HG03159 (cell line): Measurements from ENCODE around the gene BTBD17.

ENCODE experiments used
- ATAC-seq: cut with Tn5 transposase; IDR thresholded peaks from one replicate; pipeline ENCODE4 v1.9.1; 2021; ENCODE audit warnings: mild to moderate bottlenecking, moderate library complexity; ENCODE audit not compliant: unreplicated experiment

Gene BTBD17

GRCh38 chr17:74339537-74340195, 22.0 kb downstream of the BTBD17 start:
- no peak for ATAC-seq

- no peak for ATAC-seq
These were observed 23.7 kb downstream of the BTBD17 start for GRCh38 chr17:74337834-74338500.

GRCh38 chr17:74336307-74336706, 25.4 kb downstream of the BTBD17 start:
- ATAC-seq = no peak

DNA sequence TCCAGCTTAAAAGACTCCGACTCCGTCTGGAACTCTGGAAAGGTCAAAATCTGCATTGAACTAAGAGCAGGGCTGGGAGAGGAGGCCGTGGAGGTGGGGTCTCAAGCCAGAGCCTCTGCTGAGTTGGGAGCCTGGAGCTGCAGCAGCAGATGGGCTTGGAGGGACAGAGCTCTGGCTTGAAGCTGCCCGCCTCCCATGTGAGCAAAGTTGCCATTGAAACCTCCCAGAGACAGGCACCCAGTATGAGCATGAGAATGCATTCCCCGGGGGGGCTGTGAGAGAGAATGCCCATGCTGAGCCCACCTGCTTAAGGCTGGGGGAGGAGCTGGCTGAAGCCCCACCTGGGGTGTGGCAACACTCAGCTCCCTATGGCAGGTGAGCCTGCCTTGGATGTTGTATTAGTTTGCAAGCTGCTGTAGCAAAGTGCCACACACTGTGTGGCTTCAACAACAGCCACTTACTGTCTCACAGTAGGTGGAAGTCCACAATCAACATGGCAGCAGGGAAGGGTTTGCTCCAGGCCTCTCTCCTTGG, 26.1 kb downstream of the BTBD17 start:
- no peak for ATAC-seq

- ATAC-seq = no peak
These were observed 27.2 kb downstream of the BTBD17 start for GRCh38 chr17:74334393-74335039.

- ATAC-seq = no peak
These were observed 28.8 kb downstream of the BTBD17 start for GRCh38 chr17:74332763-74333283.

GRCh38 chr17:74332017-74332650, 29.5 kb downstream of the BTBD17 start:
- no peak for ATAC-seq

- no peak for ATAC-seq
These were observed 31.2 kb downstream of the BTBD17 start for GRCh38 chr17:74330446-74330845.

GRCh38 chr17:74329378-74329777, 32.3 kb downstream of the BTBD17 start:
- ATAC-seq = no peak

DNA sequence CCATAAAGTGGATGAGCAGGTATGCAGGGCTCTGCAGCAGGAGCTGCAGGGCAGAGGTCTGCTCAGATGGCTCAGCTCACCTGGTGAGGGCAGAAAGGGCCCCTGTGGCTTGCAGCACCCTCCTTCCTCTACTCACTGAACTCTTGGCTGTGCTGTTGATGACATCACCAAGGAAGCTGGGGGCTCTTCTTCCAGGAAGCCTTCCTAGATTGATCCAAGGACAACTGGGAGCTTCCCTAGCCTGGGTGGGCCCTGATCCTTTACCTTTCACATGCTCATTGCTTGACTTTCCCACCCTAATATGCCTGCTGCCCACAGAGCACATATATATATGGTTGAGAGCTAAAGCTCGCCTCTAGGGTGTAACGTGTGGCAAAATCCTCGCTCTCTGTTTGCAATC, 33.2 kb downstream of the BTBD17 start:
- ATAC-seq = no peak

DNA sequence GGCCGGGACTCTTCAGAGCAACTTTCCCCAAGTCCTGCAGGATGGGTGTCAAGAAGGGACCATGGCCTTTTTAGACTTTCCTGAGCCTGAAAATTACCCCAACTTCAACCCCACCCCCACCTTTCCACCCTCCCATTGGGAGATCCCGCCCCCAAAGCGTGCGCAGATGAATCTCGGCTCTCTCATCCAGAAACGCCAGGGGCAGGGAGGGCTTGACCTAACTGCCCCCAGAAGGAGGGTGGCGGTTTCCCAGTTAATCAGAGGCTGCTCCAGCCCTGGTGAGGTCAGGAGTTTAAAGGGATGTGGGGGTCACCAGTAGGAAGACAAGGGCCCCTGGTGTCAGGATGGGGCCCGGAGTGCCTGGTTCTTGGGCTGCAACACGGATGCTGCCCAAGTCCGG, 35.2 kb downstream of the BTBD17 start:
- ATAC-seq = no peak

GRCh38 chr17:74325743-74326379, 35.8 kb downstream of the BTBD17 start, which contains the start of gene KIF19:
Gene KIF19, plus strand, starts transcription at chr17:74326226. Its CDS starts 124 bp downstream, at chr17:74326350.
- ATAC-seq = peak; percentile 57

DNA sequence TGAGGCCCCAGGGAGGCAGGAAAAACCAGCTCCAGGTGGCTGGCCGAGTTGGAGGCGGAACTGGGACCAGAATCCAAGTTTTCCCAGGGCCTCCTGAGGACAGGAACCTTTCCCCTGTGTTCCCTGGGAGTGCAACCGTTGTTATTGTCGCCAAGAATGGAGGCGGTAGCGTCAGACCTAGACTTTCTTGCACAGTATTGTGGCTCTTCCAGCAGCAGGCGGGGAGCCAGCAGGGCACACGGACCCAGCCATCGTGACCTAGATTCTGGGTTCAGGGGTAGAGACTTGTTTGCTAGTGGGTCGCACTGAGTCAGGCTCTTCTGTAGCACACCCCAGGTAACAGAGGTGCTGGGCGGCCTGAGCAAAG, 36.3 kb downstream of the BTBD17 start:
- no peak for ATAC-seq

DNA sequence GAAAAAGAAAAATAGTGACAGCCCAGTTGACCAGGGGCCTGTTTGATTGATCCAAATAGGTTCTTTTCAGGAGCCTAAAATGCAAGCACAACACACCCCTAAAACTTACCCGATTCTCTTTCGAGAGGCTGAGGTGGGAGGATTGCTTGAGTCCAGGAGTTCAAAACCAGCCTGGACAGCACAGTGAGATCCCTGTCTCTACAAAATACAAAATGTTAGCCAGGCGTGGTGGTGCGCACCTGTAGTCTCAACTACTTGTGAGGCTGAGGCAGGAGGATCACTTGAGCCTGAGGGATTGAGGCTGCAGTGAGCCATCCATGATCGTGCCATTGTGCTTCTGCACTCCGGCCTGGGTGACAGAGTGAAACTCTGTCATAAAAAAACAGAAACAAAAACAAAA, 37.1 kb downstream of the BTBD17 start:
- no peak for ATAC-seq

DNA sequence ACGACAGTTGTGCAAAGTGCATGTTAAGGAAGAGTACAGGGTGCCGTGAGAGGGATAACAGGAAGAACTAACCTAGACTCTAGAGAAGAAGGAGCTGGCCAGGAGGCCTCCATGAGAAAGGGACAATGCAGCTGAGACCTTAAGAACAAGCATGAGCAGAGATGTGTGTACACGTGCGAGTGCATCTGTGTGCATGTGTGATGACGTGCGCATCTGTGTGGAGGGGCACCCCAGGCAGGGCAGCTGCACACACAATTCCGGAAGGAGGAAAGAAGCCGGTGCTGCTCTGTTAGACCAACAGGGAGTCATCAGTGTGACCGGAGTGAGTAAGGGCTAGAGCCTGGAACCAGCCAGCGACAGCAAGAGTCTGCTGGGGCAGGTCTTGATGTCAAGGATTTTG, 43.3 kb downstream of the BTBD17 start:
- no peak for ATAC-seq

DNA sequence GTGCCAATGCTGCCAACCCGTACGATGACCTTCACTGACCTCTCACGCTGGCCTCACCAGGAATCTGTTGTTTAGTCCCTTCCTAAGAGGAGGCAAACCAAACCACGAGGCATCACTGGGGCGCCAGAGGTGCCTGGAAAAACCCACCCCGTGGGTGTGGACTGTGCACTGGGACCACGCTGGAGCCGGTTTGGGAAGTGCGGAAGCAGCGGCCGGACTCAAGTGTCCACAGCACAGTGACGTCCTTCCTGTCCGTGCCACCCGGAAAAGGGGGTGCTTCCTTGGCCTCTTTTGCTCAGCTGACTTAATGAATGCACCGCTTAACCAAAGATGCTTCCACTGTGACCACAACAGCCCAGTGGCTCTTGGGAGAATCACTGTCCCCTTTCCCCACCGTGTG, 44.6 kb downstream of the BTBD17 start:
- no peak for ATAC-seq

DNA sequence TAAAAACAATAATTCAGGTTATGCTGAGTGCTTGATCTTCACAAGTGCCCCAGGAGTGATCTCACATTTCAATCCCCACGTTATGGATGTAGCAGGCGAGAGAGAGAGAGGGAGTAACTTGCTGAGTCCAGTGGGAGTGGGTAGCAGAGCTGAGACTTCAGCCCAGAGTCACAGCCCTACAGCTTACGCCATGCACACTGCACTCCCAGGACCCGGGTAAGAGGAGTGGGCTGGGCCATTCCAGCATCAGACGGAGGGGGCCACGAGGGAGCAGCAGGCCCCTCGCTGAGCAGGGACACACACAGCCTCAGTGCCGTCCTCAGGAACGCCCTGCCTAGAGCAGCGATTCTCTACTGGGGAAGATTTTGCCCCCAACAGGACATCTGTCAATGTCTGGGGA, 45.4 kb downstream of the BTBD17 start:
- ATAC-seq = no peak

DNA sequence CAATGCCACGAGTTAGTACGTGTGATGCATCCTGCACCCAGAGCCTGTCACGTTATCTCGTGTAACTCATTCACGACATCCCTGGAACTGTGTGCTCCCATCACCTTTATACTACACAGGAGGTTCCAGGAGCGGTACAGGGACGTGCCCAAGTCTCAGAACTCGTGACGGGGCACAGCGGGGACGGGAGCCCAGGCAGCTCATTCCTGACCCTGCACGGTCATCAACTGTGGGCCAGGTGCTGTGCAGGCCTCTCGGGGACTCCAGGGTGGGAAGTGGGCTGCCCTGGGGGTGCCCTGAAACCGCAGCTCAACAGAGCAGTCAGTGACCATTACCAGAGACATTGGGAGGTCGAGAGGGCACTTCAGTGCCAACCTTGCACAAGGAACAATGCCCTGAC, 46.8 kb downstream of the BTBD17 start:
- no peak for ATAC-seq

DNA sequence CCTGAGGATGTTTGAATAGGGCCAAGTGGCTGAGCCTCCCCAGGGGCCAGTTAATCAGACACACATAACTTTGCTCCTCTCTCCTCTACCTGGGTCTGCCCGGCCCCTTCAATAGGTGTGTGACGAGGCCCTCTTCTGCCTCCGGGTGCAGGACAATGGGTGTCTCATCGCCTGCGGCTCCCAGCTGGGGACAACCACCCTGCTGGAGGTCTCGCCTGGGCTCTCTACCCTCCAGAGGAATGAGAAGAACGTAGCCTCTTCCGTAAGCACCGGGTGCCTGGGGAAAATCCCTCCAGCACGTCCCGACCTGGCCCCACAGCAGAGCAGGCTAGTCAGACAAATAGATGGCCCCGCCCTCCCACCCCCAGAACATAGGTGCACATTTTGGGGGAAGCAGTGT, 51.8 kb downstream of the BTBD17 start:
- no peak for ATAC-seq

- no peak for ATAC-seq
These were observed 53.5 kb downstream of the BTBD17 start for GRCh38 chr17:74307984-74308773.
